Epidermal melanocyte (primary cell): ENCODE results near the gene TNRC6A.
"Not testable (repeated sequence)": the region's sequence is repeated elsewhere in the genome, so short reads cannot be mapped to it uniquely, and the experiment has no call there.

Experiments
- DNase-seq: peaks from one replicate; pipeline ENCODE4 v3.0.0; 2011; ENCODE audit warnings: low spot score; ENCODE audit not compliant: insufficient read length

Gene TNRC6A

DNA sequence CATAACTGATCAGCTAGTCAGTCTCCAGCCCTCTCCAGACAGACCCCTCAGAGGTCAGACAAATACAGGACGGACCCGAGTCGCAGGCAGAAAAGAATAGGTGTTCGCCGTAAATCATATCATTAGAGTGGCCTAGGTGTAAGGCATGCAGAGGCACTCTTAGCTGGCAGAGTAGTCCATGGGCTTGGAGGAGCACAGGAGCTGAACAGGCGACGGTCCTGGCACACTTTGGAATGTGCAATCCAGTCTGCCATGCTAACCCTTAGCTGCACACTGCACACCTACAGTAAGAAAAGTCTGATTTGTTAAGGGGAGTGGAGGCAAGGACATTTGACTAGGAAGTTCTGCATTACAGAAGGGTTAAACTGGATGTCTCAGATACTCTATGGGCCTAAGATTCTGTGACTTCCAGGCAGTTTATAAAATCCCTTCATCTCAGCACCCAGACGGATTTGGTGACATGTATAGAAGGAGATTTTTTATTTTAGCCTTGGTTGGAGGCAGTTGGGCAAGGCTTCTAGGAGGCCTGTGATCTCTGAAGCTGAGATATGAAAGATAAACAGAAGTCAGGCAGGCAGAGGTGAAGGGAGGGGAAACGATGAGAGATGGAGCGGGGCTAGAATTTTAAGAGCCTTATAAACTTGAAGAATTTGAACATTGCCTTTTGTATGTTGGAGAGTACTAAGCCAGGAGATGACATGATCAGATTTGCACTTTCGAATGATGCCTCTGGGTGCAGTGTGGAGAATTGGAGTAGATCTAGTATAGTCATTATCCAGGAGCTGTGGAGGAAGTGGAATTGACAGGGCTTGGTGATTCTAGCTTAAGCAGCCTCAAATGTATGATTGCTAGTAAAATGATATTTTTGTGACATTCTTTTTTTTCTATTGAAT, 81.7 kb downstream of the TNRC6A start:
- DNase-seq, result no peak

DNA sequence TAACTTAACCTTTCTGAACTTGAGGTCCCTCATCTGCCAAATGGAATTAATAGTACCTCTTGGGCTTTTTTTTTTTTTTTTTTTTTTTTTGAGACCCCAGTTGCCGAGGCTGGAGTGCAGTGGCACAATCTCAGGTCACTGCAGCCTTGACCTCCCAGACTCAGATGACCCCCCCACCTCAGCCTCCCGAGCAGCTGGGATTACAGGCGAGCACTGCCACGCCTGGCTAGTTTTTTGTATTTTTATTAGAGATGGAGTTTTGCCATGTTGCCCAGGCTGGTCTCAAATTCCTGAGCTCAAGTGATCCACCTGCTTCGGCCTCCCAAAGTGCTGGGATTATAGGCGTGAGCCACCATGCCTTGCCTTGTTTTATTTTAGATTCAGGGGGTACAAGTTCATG, 83.4 kb downstream of the TNRC6A start:
- not testable (repeated sequence) for DNase-seq

DNA sequence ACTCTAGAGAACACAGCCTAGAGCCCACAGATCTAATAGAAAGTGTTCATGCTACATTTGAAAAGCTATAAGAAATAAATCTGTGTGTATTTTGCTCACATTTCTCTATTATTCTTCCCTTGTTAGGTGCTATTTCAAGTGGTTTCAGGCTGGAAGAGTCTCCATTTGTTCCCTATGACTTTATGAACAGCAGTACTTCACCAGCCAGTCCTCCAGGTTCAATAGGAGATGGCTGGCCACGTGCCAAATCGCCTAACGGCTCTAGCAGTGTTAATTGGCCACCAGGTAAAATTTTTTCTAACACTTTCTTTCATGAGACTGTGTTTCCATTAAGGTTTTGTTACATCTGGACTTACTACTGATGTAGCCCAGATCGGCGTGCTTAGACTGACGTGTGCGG, 85.6 kb downstream of the TNRC6A start:
- no peak for DNase-seq

DNA sequence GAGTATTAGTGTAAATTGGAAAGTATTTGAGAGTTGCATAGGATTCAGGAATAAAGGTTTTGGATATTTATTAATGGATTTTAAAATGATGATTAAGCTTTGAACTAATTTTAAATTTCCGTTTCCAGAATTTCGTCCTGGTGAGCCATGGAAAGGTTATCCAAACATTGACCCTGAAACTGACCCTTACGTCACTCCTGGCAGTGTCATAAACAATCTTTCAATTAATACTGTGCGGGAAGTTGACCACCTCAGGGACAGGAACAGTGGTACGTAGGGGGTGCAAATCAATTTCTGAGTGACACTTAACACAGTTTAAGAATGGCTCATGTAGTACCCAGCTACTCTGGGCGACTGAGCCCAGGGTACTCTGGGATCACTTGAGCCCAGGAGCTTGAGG, 87.2 kb downstream of the TNRC6A start:
- DNase-seq, result no peak

DNA sequence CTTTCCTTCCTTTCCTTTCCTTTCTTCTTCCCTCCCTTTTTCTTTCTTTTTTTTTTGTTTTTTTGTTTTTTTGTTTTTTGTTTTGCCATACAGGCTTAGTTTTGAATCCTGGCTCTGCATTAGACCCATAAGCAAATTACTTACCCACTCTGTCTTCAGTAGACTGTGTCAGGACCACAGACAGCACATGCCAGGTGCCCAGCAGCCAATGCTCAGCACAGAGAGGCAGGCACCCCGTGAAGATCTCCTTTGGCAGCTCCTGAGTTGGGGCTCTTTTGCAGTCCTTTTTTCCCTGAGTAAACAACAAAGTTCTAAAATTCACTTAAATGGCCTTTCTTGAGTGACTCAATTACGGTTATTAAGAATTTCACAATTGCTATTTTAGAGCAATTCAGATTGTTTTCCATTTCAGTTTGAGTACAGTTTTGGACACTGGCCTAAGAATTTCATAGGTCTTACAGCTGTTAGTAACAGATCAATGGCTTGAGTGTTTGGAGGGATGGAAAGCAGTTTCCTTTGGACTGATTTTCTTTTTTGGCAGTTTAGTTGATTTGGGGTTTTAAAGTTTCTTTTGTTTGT, 90.1 kb downstream of the TNRC6A start:
- no peak for DNase-seq

DNA sequence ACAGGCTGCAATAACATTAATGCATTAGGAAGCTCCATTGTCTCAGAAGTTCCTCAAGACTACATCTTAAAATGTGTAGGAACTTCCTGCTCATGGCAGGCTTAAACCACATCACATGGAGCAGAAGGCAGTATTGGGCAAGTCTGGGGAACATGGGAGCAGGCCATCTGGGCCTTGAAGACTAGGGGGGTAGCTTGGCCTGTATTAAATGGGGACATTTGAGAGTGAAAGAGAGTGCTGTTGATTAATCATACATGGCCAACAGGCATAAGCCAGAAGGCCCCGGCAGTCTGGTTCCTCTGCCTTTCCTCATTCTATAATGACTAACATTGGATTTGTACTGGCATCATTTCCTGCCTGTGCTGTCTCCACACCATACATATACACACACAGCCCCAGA, 91.1 kb downstream of the TNRC6A start:
- DNase-seq, result no peak

DNA sequence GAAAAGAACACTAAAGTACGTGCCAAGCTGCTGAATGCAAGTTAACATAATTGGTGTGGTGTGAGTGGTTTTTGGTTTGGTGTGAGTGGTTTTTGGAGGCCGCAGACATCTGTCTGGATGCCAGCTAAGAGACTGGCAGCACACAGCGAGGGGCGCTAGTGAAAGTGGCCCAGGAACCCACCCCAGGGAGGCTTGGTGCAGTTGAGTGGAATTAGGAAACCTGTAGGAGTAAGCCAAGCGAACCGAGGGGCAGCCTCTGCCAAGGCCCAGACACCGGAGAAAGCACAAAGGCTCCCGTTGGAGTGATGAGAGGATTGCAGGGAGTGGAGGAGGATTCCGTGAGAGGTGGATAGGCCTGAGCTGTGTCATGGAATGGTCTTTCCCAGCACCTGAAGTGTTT, 91.7 kb downstream of the TNRC6A start:
- DNase-seq, result no peak

DNA sequence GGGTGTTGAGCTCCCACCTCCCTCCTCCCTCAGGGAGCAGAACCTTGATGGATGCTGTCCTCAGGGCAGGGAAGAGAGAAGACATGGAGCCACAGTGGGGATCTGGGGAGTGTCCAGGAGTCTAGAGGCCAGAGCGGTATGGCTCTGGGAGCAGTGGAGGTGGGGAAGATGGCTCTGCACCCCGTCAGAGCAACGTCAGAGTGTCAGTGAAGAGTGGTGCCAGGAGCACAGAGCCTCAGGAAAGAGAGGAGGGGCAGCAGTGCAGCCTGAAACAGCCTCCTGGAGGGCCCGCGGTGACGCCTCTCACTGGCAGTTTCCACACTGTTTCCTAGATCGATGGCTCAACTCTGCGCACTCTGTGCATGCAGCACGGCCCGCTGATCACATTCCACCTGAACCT, 93.1 kb downstream of the TNRC6A start:
- DNase-seq, result no peak

DNA sequence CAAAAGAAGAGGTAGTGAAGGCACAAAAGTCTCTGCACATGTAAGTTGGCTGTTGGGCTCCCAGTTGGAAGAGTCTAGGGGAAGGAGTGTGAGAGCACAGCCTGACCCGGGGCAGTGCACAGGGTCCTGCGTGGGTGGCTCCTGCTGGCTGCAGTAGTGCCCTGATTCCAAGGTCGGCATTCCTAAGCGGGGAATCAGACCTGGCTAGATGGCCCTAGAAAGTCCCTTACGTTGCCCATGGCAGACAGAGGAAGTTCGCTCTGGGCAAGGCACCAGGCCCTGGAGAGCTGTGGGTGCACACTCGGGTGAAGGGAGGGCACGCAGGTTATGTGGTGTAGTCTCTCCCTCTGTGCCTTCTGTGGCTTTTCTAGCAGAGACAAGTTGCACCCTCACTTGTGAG, 93.5 kb downstream of the TNRC6A start:
- no peak for DNase-seq

DNA sequence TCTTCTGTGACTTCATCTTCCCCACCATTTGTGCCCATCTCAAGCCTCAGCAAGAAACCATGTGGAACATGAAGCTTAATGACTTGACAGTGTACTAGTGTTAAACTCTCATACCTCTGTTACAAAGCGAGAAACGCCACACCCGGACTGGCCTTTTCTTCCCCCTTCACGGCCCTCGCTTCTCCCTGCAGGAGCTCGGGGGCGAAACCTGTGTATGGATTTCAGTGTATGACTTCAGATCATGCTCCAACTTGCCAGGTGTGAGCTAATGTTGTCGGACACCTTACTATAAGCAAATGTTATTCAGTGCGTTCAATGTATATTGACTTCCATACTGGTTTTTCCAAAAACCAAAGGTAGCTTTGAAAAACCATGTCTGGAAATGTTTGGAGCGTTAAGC, 96.2 kb downstream of the TNRC6A start:
- DNase-seq, result no peak

DNA sequence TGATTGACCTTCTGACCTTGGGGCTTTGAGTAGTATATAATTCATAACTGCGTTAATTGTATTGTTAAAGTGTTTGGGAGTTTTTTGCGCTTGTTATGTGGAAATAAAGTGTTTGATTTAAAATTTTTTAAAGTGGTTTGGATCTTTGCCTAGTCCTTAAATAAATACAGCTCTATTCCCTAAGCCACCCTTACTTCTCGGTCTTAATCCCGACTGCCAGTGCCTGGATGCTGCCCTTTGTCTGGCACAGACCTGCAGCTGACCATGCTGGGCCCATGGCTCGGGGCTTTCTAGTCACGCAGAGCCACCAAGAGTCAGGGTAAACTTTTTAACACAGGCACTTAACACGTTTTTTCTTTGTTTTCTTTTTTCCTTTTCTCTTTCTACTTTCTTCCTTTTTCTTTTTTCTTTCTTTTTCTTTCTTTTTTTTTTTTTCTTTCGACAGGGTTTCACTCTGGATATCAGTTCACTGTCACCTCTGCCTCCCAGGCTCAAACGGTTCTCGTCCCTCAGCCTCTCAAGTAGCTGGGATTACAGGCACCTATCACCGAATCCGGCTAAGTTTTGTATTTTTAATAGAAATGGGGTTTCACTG, 96.7 kb downstream of the TNRC6A start:
- no peak for DNase-seq

DNA sequence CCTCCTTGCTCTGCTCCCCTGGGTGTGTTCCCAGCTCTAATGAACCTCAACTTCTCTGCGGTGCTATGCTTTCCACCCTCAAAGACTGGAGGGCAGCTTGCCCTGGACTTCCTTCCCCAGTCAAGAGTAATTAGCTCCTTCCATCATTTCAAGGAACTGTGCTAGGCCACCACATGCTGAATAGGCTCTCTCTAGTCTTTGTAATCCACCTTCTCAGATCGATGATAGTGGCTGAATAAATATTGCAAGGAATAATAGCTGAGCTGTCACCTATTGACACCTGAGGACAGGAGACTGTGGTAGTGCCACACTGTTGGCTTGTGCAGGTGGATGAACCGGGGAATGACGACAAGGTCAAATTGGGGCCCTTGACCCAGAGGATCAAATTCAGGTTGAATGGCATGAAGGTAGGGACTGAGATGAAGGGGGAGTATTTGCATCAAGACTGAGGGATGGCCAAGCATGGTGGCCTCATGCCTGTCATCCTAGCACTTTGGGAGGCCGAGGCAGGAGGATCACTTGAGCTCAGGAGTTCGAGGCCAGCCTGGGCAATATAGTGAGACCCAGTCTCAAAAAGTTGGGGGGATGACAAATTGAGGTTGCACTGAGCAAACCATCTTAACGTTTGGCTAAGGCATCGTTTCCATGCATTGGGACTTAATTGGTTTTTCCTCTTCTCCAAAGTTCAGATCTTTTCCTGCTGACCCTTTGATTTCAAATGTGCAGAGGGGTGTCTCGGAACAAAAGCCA, 97.5 kb downstream of the TNRC6A start:
- no peak for DNase-seq

DNA sequence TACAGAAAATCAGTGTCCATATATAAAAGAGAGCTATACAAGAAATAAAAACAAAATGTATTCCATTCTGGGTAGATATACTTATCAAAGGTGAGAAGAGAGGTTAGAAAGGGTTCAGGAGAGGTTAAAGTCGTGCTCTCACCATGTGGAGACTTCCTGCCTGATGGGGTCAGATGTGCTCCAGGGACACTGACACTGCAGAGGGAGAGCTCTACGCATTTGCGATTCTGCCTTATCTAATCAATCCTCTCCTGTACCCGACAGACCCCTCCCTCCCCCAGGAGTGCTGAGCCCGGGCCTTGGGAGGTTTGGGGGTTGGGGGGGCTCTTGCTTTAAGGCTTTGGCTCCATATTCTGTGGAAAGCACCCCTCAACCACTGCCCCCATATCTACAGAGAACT, 99.7 kb downstream of the TNRC6A start:
- DNase-seq, result no peak

DNA sequence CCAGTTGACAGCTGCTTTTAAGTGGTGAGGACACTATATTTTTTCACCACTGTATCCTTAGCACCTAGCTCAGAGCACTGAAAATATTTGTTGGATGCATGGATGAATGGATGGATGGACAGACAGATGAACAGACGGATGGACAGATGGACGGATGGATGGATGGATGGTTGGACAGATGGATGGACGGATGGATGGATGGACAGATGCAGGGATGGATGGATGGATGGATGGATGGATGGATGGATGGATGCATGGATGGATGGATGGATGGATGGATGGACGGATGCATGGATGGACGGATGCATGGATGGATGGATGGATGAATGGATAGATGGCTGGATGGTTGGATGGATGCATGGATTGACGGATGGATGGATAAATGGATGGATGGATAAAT, 103.9 kb downstream of the TNRC6A start:
- no peak for DNase-seq

DNA sequence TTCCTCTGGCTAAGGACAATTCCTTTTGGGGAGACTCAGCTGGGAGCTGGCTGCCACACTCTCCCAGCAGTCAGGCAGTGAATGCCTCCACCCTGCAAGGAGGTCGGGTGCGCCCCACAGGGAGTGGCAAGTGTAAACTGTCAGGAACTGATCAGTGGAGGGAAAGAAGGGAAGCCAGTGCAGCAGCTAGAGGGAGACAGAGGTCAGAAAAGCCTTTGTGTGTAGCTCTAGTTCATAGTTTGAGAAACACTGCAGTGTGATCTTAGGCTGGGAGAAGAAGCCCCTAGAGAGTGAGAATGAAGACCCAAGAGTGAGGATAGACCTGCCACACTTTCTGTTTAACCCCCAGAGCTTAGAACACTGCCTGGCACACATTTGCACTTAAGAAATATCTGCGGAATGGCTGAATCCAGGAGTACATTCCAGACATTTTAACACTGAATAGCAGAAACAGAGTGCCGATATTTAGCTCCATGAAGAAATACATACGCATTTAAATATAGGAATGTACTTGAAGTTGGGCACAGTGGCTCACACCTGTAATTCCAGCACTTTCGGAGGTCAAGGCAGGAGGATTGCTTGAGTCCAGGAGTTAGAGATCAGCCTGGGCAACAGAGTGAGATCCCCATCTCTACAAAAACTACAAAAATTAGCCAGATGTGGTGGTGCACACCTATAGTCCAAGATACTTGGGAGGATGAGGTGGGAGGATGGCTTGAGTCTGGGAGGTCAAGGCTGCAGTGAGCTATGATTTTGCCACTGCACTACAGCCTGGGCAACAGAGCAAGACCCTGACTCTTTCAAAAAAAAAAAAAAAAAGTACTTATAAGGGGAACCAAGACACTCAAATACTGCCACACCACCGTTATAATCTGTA, 105.2 kb downstream of the TNRC6A start:
- DNase-seq, result no peak

DNA sequence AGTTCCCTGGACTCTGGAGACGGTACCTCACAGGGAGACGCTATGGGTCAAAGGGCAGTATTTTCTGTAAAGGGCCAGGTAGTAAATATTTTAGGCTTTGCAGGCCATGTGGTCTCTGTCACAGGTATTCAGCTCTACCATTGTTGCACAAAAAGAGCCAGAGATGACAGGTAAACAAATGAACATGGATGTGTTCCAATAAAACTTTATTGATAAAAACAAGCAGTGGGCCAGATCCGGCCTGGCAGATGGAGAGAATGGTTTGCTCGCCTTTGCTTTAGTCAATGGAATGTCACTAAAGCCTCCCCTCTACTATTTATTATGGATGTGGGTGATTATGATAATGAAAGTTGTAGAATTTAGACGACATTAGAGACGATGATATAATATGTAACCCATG, 107.4 kb downstream of the TNRC6A start:
- DNase-seq, result no peak

DNA sequence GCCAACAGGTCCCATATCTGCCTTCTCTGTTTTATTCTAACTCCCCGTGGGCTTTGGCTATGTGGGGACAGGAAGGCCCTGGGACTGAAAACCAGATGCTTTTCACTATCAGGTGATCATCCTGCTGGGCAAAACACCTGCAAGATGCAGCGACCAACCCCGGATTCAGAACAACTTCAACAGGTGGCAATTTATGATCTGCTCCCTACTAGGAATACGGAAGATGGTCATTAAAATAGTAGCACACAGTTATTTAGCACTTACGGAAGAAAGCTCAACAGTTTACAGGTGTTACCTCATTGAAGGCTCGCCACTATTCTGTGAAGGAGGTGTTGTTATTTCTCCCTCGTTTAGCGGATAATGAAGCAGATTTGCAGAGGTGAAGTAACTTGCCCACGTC, 108.5 kb downstream of the TNRC6A start:
- DNase-seq, result no peak

DNA sequence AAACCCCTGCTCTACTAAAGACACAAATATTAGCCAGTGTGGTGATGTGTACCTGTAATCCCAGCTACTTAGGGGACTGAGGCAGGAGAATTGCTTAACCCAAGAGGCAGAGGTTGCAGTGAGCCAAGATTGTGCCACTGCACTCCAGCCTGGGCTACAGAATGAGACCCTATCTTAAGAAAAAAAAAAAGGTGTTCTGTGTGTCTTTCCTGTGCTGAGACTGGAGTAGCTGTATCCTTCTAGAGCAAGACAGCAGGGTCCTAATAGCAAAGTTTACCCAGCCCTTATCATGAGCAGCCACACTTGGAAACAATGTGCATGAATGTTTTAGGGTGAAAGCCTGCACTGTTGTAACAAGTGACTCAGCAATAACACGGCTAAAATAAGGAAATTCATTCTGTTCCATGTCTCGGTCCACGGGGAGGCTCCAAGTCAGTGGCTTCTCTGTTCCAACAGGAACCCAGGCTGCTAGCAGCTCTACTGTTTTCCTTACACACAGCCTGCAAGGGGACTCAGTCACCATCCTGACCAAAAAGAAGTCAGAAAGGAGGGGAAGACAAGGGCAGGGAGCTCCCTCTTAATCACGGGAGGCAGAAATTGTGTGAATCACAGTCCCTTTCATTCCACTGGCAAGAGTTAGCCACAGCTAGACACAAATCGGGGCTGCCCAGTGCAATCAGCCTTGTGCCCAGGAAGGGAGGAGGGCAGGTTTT, 109.3 kb downstream of the TNRC6A start:
- no peak for DNase-seq

DNA sequence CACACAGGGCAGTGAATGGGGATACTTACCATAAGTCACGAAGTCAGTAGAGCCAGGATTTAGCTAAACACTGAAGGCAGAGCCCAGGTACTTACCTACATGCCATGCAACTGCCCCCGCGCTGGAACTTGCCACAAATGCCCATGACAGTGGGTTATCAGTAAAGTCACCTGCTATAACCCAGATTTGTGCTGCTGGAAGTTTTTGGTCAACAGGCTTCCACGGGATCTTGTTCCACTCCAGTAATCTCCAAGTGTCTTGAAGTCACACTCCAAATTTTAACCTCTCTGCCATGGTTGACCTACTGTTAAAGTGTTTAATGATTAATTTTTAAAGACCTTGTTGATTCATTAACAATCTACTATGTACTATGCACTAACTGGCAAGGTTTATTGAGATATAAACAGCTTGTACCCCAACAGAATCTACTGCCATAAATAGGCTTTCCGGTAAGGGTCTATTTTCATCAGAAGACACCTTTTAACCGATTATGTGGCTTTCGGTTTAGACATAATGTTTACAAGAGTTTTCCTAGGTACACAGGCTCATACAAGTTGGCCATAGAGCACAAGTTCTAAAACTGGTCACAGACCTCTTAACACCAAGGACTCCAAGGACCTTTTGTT, 110.0 kb downstream of the TNRC6A start:
- no peak for DNase-seq

DNA sequence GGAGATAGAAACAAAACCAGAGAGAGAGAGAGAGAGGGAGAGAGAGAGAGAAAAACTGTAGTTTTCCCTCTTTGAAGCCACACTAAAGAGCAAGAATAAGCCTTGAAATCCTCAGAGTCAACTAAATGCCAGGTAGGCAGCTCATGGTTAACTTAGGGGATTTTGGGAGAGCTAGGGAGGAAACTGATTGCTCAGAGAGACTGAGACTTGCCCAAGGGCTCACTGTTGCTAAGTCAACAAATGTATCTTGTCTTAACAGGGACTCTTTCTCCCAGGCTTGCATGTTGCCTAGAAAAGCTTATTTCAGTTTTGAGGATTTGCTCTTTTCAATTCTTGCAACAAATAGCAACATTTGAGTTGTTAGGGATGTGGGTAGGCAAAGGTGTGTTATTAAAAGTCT, 111.8 kb downstream of the TNRC6A start:
- DNase-seq, result no peak
